GM21619 (cell line): ENCODE results near the gene AP3D1.
"Not testable (repeated sequence)": the region's sequence is repeated elsewhere in the genome, so short reads cannot be mapped to it uniquely, and the experiment has no call there.

Source experiments
- ATAC-seq: cut with Tn5 transposase; IDR thresholded peaks from one replicate; pipeline ENCODE4 v1.9.1; 2021; ENCODE audit not compliant: unreplicated experiment

The AP3D1 gene

GRCh38 chr19:2129892-2130770 is 21.2 kb downstream of the AP3D1 start:
- no peak for ATAC-seq

- ATAC-seq: no peak
Observed at GRCh38 chr19:2129486-2129885, 21.9 kb downstream of the AP3D1 start.

DNA sequence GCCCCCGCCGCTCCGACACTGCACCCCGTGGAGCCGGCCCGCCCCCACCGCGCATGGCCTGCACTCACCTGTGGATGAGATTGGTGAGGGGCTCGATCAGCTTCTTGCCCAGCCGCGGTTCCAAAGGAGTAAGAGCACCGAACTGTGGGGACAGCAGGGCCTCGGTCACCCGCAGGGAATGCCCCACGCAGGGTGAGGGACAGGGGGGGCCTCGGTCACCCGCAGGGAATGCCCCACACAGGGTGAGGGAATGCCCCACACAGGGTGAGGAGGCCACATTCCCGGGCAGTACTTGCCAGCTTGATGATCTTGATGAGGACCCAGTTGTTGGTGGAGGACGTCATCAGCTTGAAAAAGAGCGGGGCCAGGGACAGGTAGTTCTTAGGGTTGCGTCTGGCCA is 22.3 kb downstream of the AP3D1 start:
- ATAC-seq: no peak

DNA sequence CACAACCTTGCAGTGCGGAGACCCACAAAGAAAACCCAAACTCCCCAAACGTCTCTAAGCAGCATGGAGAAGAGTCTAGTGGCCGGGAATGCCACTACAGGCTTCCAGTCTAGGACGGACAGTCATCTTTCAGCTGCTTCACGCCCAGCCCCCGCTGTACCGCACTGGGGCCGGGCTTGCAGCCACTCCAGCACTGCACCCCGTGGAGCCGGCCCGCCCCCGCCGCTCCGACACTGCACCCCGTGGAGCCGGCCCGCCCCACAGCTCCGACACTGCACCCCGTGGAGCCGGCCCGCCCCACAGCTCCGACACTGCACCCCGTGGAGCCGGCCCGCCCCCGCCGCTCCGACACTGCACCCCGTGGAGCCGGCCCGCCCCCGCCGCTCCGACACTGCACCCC is 23.1 kb downstream of the AP3D1 start:
- not testable (repeated sequence) for ATAC-seq

DNA sequence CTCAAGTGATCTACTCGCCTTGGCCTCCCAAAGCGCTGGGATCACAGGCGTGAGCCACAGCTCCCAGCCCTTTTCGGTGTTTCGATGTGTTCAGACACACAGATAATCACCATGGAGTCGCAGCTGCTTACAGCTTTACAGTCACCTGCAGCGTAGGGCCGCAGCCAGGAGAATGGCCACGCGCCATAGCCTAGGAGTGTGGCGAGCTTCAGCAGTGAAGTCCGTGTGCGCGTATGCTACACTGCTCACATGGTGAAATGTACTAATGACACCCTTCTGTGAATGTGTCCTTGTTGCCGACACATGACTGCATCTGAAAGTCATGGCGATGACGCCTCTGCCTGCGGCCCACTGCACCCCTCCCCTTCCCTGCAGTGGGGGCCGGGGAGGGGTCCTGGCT is 23.6 kb downstream of the AP3D1 start:
- no peak for ATAC-seq

DNA sequence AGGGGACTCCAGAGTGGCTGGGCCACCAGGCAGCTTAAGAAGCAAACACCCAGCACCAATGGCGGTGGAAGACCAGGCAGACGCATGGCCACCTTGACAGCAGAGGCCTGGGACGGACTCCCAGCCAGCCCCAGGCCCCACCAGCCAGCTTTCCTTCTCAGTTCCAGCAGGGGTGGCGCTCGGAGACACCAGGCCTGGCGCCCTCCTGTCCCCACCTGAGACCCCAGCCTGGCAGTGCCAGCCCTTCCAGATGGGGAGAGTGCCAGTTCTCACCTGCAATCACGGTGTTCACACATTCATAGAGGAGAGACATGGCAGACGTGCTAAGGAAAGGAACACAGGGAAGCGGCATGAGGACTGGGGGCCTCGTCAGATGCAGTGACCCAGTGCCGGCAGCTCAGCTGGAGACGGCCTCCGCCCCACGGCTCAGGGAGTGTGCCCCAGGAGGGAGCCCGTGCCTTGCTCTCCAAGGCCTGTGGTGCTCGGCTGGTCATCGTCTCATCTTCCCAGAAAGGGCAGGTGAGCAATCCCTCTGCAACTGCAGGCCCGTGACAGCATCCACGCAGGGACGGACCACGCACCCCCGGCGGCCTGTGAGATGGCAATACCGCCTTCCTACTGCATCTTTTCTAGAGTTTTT is 24.4 kb downstream of the AP3D1 start:
- no peak for ATAC-seq

DNA sequence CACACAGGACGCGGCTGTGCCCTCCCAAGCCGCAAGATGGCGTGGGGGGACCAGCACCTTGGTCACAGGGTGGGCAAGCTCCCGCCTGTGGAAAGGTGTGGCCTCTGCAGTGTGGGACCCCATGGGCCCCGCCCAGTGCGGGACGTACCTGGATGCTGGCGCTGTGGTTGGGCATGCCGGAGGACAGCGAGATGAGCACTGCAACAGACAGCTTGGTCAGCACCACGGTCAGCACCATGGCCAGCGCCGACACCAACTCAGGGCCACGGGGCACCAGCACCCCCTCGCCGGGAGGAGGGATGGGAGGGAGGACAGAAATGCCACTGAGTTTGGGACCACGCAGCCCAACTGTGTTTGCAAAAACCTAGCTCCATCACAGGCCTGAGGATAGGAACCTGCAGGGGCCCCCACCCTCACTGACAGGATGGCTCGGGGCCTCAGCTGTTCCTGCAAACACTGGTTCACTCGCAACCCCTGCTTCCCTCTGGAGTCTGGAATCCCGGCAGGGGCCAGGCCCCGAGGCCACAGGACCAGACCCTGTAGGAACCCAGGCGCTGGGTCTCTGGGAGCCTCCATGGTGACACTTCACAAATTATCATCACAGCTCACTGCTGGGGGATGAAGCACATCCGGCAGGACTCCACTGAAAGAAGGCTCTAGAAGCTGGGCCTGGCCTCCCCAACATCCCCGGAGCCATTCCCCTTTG is 27.5 kb downstream of the AP3D1 start:
- no peak for ATAC-seq

GRCh38 chr19:2122982-2123381 is 28.4 kb downstream of the AP3D1 start:
- no peak for ATAC-seq

GRCh38 chr19:2122251-2122650 is 29.1 kb downstream of the AP3D1 start:
- no peak for ATAC-seq

DNA sequence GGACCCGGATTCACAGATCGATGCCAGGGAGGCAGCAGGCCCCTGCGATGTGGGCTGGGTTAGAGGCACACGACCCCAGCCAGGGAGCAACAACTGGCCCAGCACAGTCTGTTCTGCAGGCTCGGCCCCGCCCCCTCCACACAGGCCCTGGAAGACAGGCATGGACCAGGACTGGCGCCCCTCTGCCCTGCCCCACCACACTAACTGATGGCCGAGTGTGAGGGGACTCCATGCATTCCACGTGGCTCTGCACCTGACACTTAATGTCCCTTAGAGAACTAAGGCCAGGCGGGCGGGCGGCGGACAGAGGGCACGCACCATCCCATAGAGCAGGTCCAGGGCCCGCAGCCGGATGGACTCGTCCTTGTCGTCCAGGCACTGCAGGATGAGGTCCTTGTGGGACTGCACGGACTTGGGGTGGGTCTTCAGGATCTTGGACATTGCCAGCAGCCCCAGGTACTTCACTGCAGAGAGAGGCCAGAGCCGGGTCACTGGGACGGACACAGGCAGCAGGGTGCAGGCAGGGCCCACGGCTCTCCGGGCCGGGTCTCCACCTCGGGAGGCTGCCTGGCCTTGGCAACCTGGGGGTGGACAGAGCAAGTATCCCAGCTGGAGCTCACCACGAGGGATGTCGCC is 29.8 kb downstream of the AP3D1 start:
- no peak for ATAC-seq

GRCh38 chr19:2120821-2121220 is 30.5 kb downstream of the AP3D1 start:
- ATAC-seq: no peak

DNA sequence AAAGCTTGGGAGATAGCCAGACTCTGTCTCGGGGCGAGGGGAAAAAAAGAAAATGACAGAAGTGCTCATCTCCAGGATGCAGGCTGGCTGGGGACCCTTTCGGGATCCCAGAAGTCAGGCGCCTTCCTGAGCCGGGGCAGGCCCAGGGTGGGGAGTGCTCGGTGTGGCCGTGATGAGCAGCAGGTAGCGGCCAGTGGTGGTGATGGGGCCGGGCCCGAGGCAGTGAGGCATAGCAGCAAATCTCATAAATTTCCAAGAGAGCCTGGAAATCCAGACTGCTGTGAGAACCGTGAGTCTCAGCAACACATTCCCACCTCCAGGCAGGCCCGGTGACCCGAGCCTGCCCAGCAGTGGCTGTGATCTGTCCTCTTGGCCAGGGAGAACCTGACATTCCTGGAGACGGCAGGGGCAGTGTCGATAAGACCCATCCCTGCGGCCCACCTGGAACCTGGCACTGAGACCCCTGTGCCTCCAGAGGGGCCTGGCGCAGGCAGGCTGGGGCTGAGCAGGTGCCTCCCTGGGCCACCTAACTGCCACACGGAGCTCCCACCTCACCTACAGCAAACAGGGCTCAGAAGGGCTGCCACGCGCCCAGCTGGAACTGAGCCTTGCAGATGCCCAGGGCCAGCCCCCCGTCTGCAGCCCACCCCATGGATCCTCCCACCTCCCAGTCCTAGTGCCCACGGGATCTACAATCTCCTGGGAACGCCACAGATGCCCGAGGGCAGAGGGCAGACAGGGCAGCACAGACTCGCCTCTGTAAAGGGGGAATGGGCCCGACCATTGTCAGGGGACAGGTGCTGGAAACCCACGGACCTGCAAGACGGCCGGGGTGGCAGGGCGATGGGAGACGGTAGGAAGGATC is 31.2 kb downstream of the AP3D1 start:
- no peak for ATAC-seq

DNA sequence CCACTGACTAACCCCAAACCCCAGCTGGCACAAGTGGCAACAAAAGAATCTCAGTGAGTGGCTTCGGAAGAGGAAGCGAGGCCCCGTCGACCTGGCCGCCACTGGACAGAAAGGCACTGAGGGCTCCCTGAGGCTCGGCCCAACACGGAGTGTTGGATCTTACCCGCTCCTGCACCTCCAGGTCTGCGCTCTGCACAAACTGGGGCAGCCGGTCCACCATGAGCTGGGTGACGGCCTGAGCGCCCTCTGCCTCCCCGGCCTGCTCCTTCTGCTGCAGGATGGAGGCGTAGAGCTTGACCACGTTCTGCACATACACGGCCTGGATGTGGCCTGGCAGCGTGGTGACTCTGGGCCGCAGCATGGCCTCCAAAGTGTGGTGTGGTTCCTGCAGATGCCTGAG is 32.9 kb downstream of the AP3D1 start:
- ATAC-seq: no peak

- no peak for ATAC-seq
Observed at GRCh38 chr19:2117215-2117960, 34.0 kb downstream of the AP3D1 start.

DNA sequence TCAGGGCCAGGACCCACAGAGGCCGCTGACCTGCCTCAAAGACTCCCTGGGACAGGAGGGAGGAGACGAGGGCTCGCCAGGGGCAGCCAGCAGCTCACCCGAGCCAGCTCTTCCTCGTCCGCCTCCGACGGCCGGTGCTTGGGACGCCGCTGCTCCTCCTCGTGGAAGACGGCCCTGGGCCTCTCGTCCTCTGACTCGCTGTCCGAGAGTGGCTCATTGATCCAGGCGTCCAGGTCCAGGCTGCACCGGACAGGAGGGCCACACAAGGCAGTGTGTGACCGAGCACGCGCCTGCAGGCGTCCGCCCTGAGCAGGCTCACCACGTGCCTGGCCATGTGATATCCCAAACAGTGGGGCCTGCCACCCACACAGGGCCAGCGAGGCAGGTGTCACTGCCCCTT is 34.9 kb downstream of the AP3D1 start:
- no peak for ATAC-seq

GRCh38 chr19:2115911-2116426 is 35.4 kb downstream of the AP3D1 start:
- no peak for ATAC-seq

DNA sequence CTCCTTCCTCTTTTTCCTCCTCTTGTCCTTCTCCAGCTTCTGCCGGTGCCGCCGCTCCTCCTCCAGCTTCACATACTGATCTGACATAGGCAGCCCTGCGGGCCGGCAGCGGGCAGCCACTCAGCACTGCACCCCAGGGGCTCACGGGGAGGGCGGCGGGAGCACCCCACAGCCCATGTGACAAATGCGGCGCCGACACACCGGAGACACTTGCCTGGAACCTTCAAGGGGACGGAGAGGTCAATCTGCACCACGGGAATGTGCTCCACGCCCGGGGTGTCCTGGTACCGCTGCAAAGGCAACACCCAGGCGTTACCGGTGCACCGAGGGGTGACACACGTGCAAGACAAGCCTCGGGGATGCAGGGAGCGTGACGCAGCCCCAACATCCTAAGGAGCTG is 36.0 kb downstream of the AP3D1 start:
- no peak for ATAC-seq

DNA sequence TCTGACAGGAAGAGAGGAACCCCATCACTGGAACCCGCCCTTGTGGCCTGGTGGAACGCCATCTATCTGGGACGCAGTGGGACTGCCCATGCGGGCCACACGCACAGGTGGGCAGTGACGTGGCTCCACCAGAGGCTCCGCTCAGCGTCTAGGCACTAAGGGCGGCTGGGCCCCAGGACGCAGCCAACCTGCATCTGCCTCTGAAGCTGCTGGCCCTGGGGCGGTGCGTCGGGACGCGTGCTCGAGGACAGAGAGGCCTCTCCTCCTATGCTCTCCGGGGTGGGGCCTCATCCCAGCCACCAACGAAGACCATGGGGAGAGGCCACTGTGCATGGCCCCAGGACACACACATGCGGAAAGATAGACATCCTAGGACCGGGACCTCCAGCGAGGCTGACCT is 36.5 kb downstream of the AP3D1 start:
- ATAC-seq: no peak

GRCh38 chr19:2114218-2114617 is 37.1 kb downstream of the AP3D1 start:
- no peak for ATAC-seq
